Measurements from ENCODE around the gene SLC6A11.

SLC6A11 gene

DNA sequence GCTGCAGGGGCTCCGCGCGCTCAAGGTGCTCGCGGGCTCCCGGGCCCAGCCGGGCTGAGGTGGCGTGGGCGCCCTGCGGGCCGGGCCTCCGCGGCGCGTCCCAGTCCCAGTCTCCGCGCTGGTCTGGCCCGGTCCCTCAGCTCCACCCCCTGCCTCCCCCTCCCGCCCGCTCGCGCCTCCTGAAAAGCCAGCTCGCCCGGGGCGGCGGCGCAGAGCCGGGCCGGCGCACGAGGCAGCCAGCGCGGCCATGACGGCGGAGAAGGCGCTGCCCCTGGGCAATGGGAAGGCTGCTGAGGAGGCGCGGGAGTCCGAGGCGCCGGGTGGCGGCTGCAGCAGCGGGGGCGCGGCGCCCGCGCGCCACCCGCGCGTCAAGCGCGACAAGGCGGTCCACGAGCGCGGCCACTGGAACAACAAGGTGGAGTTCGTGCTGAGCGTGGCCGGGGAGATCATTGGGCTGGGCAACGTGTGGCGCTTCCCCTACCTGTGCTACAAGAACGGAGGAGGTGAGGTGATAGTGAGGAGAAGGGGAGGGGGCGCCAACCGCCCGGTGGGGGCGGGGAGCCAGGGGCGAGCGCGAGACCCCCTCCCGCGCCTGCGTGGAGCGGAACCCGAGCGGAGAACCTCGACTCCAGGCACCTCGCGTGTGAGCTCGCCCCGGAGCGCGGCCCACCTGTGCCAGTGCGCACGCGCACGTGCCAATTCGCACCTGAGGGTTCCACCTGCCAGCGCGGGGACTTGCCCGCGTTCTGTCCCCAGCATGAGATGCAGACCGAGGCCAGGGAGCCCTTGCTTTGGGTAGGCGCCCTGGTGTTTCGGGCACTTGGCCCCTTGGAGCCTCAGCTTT lies at the start of gene SLC6A11:
TSS of gene SLC6A11 (plus strand) at position 210 of the 844 bp plus-strand sequence. CDS start at position 248, 38 bp downstream.
- DNase-seq = no peak

DNA sequence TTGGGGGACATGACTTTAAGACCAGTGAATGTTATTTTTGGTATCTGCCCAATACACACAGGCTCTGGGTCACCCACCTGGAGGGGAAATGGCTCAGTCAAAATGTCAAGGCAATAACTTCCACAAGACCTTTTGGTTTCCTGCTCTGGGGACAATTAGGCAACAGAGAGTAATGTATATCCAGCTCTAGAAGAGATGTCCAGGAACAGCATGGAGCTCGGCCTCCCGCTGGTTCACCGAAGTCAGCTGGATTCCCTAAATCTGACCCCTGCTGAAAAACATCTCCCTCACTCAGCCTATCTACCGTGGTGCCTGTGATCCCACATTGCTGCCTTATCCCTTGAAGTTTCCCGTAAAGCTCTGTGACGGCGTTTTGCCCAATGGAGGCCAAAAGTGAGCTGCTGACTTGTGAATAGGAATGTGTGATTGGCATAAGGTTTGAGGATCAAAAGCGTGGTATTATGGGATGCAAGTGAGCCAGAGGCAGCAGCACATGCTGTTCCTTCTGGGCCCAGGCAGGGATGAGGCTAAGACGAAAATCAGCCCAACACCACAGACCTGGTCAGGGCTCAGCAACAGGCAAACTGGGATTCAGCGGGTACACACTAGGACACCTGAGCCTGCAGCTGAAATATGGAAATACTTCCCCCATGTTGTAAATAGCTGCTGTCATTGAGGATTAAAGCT lies 47.2 kb upstream of the SLC6A11 start:
- DNase-seq = no peak

DNA sequence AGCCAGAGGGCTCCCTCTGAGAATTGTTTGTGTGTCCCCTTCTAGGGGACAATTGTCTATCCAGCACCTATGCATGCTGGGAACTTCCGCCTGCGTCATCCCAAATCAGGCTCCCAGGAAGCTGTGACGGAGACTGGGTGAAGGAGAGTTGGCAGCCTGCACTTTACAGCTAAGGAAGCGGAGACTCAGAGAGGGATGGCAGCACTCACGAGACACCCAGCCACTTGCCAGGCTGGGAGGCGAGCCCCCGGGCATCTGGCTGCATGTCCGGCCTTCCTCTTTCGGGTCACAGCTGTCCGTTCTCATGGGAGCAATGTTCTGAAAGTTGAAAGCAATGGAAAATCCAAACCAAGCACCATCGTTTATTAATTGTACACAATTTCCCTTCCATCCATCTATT lies 45.5 kb upstream of the SLC6A11 start:
- no peak for DNase-seq

DNA sequence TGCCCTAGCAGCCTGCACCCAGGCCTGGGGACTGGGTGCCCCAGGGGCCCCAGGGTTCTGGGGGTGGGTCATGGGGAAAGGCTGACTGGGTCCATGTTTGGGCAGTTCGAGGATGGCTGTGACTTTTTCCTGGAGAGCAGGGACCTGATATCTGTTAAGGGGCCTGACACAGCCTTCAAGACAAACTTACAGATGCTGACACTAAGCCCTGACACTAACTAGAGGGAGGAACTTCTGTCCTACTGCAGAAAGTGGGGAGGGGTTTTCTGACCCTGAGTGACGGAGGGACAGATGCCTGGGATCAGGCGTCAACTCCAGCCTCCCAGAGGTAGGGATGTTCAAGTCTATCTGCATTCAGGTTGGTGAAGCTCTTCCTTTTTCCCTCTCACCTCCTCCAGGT lies 45.0 kb upstream of the SLC6A11 start:
- DNase-seq = no peak

DNA sequence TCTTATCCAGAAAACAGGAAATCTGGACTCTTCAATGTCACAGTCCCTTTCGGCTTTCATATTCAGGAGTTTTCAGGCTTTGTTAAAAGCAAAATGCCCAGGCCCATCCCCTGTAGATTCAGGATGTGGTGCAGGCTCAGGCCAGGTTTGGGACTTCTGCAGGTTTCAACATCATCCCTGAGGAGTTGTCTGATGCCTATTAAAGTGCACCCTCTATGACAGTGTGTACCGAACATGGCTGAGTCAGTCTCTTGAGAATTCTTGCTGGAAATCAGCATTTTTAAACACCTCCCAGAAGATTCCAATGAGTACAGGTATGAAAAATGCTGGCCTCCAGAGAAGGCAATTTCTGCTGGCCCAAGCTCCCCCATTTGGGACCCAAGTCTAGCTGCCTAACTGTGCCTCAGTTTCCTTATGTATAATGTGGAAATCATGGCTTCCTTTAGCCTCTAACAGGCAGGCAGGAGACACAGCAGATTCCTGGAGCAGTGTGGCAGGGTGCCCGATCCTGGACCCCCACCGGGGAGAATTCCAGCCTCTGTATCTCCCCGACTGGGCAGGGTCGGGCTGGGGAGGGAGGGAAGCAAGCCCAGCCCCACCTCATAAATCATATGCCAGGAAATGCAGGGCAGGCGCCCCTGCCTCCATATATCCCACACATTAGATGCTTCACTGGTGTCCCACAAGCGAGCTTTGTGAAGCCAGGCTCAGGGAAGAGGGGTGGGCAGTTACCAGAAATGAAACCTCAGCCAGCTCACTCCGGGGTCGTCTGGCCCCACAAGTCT lies 44.4 kb upstream of the SLC6A11 start:
- no peak for DNase-seq

DNA sequence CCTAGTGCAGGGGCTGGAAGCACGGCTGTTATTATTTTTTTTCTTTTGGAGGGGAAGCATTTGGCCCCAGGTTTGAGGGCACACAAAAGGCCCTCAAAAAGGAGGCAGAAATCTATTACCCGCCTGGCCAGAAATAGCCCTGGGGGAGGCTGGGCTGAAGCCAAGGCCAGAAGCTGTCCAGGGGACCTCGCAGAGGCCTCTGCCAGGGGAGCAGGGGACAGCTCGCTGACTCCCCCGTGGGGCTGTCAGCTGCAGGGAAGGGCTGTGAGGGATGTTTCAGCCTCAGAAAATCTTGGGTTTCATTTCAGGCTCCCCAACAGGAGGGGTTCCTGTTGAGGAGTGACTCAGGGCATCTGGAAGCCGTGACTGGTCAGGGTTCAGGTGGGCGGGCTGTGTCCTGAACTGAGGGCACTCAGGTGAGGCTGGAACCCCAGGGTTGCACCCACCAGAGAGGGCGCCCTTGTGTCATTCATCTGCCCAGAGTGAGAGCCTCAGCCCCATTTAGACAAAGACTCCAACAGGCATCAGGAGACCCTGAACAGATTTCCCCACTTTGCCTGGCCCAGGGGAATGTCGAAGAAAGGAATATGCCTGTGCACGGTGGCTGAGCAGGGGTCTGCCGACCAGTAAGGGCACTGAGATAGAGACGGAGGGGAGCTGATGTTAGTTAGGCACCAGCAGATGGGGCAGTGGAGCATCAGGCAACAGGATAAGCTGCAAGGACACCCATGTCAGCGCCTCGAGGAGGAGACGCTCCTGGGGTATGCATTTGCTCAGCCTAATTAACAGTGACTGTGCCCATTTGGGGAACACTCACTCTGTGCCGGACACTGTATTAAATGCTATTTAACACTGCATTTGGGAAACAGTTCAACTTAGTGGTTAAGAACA lies 43.5 kb upstream of the SLC6A11 start:
- no peak for DNase-seq

DNA sequence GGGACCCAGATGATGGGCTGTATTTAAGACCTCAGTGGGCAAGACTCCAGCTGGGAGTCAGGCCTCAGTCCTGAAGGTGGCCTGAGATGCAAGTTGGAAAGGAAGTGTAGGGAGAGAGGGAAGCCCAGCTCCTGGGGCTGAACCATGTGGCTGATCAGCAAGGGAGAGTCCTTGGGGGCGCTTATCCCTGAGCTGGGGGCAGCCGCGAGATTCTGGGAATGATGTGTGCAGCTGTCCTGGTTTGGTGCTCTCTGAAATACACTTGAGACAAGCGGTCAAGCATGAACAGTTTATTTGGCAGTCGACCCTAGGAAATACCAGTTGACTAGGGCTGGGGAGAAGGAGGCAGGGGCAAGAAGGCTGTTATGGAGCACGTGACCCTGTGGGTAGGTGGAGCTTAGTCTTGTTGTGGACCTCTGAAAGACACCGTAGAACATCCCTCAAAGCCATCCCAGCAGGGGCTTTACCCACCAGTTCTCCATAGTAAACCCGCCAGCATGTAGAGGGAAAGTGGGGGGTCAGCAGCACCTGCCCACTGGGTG lies 41.8 kb upstream of the SLC6A11 start:
- DNase-seq = no peak

DNA sequence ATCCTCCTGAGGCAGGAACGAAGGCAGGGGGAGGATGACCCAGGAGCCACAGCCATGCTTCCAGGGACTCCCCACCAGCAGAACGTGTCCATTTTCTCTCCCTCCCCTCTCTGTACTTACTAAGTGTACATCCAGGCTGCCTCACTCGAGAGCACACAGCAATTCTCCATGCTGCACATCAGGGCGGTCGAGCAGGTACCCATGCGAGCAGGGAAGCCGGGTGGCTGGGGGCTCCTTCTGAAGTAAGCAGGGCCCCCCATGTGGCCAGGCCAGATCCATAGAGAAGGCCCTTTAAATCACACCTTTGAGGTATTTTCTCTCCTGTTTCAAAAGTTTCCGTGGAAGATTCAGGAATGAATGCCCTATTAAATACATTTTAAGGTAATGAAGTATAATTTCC lies 41.2 kb upstream of the SLC6A11 start:
- no peak for DNase-seq

DNA sequence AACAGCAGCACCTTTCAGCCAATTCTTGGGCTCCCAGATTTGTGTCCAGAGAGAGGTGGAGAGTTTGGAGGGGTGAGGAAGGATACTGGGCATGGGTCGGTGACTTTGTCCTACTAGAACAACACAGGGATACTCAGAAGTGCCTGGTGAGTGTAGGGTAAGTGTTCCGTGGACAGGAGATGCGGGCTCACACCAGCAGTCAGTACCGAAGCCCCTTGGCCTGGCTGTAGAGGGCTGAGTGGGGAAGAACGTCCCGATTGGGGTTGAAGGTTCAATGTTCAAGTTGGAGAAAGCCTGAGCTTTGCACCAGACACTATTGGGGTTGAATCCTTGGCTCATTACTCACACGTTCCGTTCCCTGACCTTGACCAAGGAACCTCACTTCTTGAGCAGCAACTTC lies 40.8 kb upstream of the SLC6A11 start:
- DNase-seq = no peak

DNA sequence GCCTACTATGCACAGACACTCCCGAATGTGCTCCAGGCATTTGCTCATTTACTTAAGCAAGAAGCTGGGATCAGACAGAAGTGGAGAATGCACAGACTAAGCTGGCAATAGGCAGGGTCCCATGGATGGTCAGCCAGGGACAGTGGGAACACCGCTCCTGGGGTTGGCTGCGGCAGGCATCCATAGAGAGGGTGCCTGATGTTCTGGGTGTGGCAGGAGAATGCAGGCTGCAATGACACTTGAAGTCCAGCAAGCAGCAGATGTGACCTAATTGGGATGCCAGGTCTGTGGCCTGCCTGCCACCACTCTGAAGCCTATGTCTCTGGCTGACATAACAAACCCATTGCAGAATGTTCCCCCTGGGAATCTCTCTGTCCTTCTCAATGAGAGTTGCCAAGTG lies 40.2 kb upstream of the SLC6A11 start:
- no peak for DNase-seq

DNA sequence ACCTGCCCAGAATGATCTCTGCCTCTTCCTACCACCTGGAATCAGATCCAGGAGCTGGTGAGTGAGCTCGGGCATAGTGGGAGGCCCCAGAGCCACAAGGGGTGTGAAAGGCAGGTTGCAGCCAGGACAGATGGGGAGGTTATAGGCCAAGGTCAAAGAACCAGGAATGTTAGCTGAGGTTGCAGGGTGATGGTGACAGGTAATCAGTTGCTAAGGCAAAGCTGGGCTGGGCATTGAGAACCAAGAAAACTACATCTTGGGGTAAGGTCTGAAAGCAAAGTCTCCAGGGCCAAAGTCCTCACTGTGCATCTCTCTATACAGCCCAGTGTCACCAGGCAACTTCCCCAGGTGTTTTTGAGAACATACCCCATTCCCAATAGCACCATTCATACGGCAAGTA lies 38.4 kb upstream of the SLC6A11 start:
- no peak for DNase-seq

DNA sequence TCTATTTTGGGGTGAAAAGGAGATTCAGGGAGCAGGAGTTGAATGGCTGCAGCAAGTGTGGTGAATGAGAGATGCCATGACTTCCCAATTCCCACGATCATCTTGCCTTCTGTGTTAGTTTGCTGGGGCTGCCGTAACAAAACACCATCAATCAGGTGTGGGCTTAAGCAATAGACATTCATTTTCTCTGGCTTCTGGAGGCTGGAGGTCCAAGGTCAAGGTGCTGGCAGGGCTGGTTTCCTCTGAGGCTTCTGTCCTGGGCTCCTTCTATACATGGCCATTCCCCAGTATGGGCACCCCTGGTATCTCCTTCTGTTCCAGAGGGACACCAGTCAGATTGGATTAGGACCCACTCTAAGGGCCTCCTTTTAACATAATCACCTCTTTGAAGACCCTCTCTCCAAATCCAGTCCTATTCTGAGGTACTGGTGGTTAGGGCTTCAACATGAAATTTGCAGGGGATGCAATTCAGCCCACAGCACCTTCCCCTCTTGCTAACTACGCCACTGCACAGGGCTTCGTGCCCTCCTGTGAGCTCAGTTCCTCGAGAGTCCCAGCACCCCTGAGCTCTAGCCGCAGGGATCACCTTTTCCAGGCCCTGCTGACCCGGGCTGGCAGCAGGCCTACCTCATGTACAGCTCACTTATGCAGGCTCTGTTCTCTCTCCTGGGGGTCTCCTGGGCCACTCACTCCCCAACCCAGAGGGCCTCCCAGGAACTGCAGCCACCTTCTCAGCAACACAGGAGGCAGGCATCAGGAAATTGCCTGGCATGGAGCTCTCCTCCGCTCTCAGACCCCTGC lies 37.3 kb upstream of the SLC6A11 start:
- DNase-seq = no peak

DNA sequence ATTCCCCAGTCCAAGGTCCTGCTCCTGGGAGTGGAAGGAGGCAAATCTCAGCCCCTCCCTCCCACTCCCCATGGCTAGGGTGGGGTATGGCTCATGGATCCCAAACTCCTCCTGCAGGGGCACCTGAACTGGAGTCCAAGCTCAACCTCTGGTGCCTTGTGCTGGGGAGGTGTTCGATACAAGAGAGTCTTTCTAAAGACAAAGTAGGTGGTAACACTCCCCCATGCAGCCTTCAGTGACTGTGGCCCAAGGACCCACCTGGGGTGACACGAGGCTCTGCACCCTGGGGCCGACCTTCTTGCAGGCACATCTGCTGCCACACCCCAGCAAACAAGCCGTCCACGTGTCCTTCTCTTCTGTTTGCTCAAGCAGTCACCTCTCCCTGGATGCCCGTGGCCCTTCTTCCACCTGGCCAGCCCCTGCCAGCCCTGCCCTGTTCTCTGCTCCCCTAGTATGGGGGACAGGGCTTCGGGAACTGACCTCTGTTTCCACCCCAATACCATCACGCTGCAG lies 36.7 kb upstream of the SLC6A11 start:
- DNase-seq = no peak

DNA sequence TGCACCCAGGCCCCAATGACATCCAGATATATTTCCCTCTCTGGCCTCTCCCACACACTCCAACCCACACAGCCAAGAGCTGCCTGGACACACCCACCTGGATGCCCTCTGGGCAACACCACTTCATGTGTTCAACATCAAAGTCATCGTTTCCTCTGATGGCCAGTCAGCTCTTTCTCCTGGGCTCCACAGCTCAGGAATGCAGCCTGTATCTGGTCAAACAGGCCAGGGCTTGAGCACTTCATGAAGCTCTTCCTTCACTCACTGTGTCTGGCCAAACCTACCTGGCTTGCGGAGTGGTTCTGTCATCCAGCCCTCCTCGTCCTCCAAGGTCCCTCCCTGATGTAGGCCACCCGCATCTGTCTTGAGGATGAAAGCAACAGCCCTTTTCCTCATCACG lies 35.8 kb upstream of the SLC6A11 start:
- no peak for DNase-seq

DNA sequence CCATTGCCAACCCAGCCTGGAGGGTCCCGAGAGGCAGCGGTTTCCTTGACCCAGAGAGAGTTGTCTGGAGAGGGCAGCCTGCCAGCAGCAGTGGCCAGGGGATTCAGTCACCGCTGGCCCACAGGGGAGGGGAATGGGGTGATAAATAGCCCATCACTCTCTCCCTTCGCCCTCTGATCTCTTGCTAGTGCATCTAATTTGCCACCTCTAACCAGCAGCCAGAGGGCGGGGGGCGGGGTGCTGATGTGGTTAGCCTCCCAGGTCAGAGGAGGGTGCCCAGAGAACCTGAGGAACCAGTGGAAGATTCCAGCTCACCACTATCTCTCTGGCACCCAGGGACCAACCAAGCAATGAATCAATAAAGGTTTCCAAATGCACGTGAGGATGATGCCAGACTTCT lies 35.1 kb upstream of the SLC6A11 start:
- DNase-seq = no peak

DNA sequence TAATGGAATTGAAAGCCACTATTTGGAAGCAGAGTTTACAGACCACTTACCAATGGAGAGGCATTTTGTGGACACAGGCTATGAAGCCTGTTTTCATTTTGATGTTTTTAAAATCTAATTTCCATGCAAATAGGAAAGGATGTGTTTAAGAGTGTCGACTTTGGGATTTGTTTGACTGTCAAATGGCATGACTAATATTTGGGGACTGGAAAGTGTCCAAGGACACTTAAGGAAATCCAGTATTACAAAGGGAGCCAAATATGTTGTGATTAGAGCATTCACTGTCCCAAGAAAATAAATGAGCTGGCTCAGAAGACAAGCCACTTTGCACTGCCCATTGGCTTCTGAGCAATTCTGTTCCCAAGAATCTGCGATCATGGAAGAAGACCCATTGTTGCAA lies 34.0 kb upstream of the SLC6A11 start:
- DNase-seq = no peak

DNA sequence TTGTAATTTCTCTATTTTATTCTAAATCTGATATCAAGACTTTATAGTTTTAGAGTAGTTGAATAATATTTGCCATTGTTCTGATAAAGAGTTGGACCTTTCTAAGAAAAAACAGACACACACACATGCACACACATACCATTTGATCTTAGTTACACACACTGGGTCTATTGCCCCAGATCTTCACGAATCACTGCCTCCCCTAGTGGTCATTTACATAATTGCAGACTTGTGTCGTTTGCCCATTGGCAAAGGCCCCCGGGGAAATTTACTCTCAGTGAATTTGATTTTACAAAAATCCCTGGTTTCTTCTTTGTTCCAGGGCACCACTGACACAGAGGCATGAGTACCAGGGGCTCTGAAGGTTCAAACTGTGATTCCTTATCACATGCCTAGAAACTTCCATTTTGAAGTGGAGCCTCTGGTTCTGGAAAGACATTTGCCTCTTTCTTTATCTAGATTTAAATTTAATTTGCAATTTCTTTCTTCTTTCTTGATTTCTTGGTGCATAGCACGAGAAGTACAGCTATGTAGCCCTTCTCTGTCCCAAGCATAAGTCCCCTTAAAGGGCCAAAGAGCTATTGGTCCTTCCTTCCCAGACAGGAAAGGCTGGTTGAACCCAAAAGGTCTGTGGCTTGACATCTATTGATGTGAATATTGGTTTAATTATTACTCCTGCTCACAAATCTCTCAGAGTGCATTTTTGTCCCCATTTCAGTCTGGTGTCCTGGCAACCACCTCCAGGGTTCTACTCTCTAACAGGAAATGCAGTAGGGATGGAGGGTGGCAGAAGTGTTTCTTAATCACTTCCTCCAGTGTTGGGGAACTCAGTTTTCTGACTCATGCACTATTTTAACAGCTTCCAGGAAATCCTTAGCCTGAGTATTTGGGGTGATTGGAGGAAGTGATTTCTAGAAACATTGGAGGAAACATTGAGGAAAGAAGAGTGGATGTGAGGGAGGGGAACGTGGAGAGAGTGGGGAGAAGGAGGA lies 32.4 kb upstream of the SLC6A11 start:
- no peak for DNase-seq

DNA sequence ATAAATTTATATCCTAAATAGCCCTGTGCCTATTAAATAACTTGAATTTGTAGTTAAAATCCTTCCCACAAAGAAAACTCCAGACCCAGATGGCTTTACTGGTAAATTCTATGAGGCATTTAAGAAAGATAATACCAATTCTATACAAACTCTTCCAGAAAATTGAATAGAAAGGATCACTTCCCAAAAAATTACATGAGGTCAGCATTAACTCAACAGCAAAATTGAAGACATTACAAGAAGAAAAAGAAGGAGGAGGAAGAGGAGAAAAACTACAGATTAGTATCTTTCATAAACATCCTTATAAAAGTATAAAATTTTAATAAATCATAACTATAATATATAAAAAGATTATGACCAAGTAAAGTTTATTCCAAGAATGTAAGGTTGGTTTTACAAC lies 29.4 kb upstream of the SLC6A11 start:
- no peak for DNase-seq

DNA sequence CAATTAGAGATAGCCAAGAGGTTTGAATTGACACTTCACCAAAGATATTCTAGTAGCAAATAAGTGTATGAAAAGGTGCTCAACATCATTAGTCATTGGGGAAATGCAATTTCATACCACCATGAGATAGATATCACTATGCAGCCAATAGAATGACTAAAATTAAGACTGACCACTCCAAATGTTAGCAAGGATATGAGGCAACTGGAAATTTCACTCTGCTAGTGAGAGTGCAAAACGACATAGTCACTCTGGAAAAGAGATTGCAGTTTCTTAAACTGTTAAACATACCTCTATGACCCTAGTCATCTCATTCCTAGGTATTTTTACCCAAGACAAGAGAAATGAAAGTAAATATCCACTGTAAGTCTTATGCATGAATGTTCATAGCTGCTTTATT lies 27.6 kb upstream of the SLC6A11 start:
- DNase-seq = no peak

DNA sequence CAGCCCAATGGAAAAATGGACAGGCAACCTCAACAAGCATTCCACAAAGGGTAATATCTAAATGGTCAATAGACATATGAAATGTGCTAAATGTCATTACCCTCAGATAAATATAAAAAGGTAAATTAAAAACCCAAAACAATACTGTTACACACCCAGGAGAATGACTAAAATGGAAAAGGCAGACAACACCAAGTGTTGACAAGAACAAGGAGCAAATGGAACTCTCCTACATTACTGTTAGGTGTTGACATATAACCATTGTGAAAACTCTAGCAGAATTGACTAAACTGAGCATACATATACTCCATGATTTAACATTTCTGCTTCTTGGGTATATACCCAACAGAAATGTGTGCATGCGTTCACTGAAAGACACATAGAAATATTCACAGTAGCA lies 25.3 kb upstream of the SLC6A11 start:
- no peak for DNase-seq

All from NCI-H1417 treated with DMSO at 0.1 percent for 48 hours (cell line).